GM18519 (cell line): ENCODE measurements around the gene RSPO3.

Source experiments
- ATAC-seq: cut with Tn5 transposase; IDR thresholded peaks from one replicate; pipeline ENCODE4 v1.9.1; 2021; ENCODE audit warnings: mild to moderate bottlenecking, moderate library complexity; ENCODE audit not compliant: unreplicated experiment, low FRiP score

The RSPO3 gene

GRCh38 chr6:127110712-127111111 is 7.8 kb upstream of the RSPO3 start:
- no peak for ATAC-seq

- ATAC-seq: no peak
These were observed 6.9 kb upstream of the RSPO3 start for GRCh38 chr6:127111526-127111925.

- no peak for ATAC-seq
These were observed 4.2 kb upstream of the RSPO3 start for GRCh38 chr6:127114214-127114760.

- no peak for ATAC-seq
These were observed 3.3 kb upstream of the RSPO3 start for GRCh38 chr6:127115084-127115655.

GRCh38 chr6:127115746-127116145 is 2.7 kb upstream of the RSPO3 start:
- ATAC-seq: no peak

- ATAC-seq: no peak
These were observed 533 bp upstream of the RSPO3 start for GRCh38 chr6:127117979-127118297.

GRCh38 chr6:127119102-127120022 is 891 bp downstream of the RSPO3 start:
- peak; percentile 39 for ATAC-seq

- ATAC-seq: no peak
These were observed 1.7 kb downstream of the RSPO3 start for GRCh38 chr6:127120023-127120786.

GRCh38 chr6:127120787-127121636 is 2.5 kb downstream of the RSPO3 start:
- ATAC-seq: peak; percentile 87

- ATAC-seq: no peak
These were observed 3.1 kb downstream of the RSPO3 start for GRCh38 chr6:127121637-127121960.

- no peak for ATAC-seq
These were observed 5.7 kb downstream of the RSPO3 start for GRCh38 chr6:127124172-127124571.

- no peak for ATAC-seq
These were observed 6.2 kb downstream of the RSPO3 start for GRCh38 chr6:127124680-127125079.

- ATAC-seq: no peak
These were observed 9.6 kb downstream of the RSPO3 start for GRCh38 chr6:127128066-127128465.

GRCh38 chr6:127129251-127129650 is 10.8 kb downstream of the RSPO3 start:
- no peak for ATAC-seq

GRCh38 chr6:127131275-127131674 is 12.8 kb downstream of the RSPO3 start:
- ATAC-seq: no peak

GRCh38 chr6:127131772-127132376 is 13.4 kb downstream of the RSPO3 start:
- ATAC-seq: no peak

GRCh38 chr6:127134136-127134535 is 15.7 kb downstream of the RSPO3 start:
- ATAC-seq: no peak

GRCh38 chr6:127136786-127137185 is 18.3 kb downstream of the RSPO3 start:
- no peak for ATAC-seq

- no peak for ATAC-seq
These were observed 28.5 kb downstream of the RSPO3 start for GRCh38 chr6:127146932-127147331.

GRCh38 chr6:127147534-127147933 is 29.1 kb downstream of the RSPO3 start:
- no peak for ATAC-seq
